Panc1 (cell line): ENCODE measurements around the gene ELOF1. TPM values are rescaled to one million over a fixed set of nuclear protein-coding genes. Genes with fewer than 3 reads are reported as not detected.

ENCODE experiments used
- ATAC-seq: fragments of 200-7000 bp; cut with Tn5 transposase; 2 replicates; pipeline ENCODE4 v1.9.1; 2020; ENCODE audit warnings: mild to moderate bottlenecking, moderate library complexity
- BruUV-seq: library from RNA; stranded (reverse); fragments of 400-500 nt; replicated peaks from 2 replicates; lab custom pipeline; 2021; lab: Mats Ljungman, UMichigan
- CTCF ChIA-PET: fragments of 300-600 bp; sonication (Branson Sonifier 250); formaldehyde crosslinking; loops from one replicate; lab custom pipeline; 2022; ENCODE audit warnings: antibody characterized with exemption; lab: Charles Lee
- POLR2A ChIA-PET: fragments of 300-600 bp; sonication (Branson Sonifier 250); formaldehyde crosslinking; loops from one replicate; lab custom pipeline; 2022; ENCODE audit warnings: antibody characterized with exemption; lab: Charles Lee
- DNase-seq: peaks from one replicate; pipeline ENCODE4 v3.0.0-alpha.2; 2010; ENCODE audit warnings: low read depth, low spot score
- H3K27ac ChIP-seq: 2 replicates; pipeline ENCODE4 v1.5.1; 2011; ENCODE audit warnings: mild to moderate bottlenecking, low read length, inconsistent platforms
- H3K27me3 ChIP-seq: fragments of 200-500 bp; sonication (Bioruptor generic); 2 replicates; pipeline ENCODE4 v1.6.0; 2014; ENCODE audit warnings: low read length, inconsistent platforms; ENCODE audit not compliant: control insufficient read depth, insufficient read depth
- H3K36me3 ChIP-seq: fragments of 200-500 bp; sonication (Bioruptor generic); 2 replicates; pipeline ENCODE4 v1.5.1; 2014; ENCODE audit warnings: inconsistent platforms, mild to moderate bottlenecking, low read length, moderate library complexity; ENCODE audit not compliant: control insufficient read depth, insufficient read depth
- H3K4me1 ChIP-seq: 2 replicates; pipeline ENCODE4 v1.5.1; 2011; ENCODE audit warnings: inconsistent platforms, mild to moderate bottlenecking, low read length, moderate library complexity; ENCODE audit not compliant: control insufficient read depth, insufficient read depth
- H3K4me3 ChIP-seq, 2 experiments: 2 replicates each; pipeline ENCODE4 v1.5.1; 2011 to 2012; ENCODE audit warnings: low read depth in 2 of 2, low read length in 2 of 2, mild to moderate bottlenecking in 2 of 2, inconsistent platforms in 1 of 2, moderate library complexity in 1 of 2
- H3K9me3 ChIP-seq: fragments of 200-500 bp; sonication (Bioruptor generic); 2 replicates; pipeline ENCODE4 v1.5.1; 2014; ENCODE audit warnings: low read depth, mild to moderate bottlenecking, inconsistent platforms, low read length, moderate library complexity; ENCODE audit not compliant: control insufficient read depth, insufficient read depth
- CTCF ChIP-seq: fragments of 450-650 bp; IDR thresholded peaks from 2 replicates; pipeline ENCODE4 v1.5.1; 2017; ENCODE audit warnings: mild to moderate bottlenecking
- POLR2AphosphoS5 ChIP-seq: IDR thresholded peaks from 2 replicates; pipeline ENCODE4 v1.6.1; 2012; ENCODE audit warnings: mild to moderate bottlenecking, low read depth, low read length, moderate library complexity
- REST ChIP-seq, 2 experiments: IDR thresholded peaks; 2 replicates each; pipeline ENCODE4 v1.6.1; 2011 to 2012; ENCODE audit warnings: low read depth in 2 of 2, control low read depth in 1 of 2, low read length in 1 of 2, mild to moderate bottlenecking in 1 of 2, moderate library complexity in 1 of 2; ENCODE audit not compliant: insufficient read depth in 1 of 2
- SIN3A ChIP-seq: IDR thresholded peaks from 2 replicates; pipeline ENCODE4 v1.6.1; 2012; ENCODE audit warnings: low read depth, mild to moderate bottlenecking, low read length, moderate library complexity, borderline replicate concordance; ENCODE audit not compliant: insufficient read depth
- TCF7L2 ChIP-seq: IDR thresholded peaks from 2 replicates; pipeline ENCODE4 v1.6.1; 2011; ENCODE audit warnings: mild to moderate bottlenecking, low read depth, low read length, inconsistent platforms
- in situ Hi-C: cut with HindIII; loops from 2 replicates; pipeline ENCODE4 v1.10.0; 2016; ENCODE audit warnings: low sequenced_read_pairs, low pct_unique_long_range_greater_than_20kb
- intact Hi-C: fragments of 100-400 bp; cut with micrococcal nuclease; formaldehyde crosslinking; loops from one replicate; pipeline ENCODE4 v1.10.0; 2022; ENCODE audit not compliant: unreplicated experiment
- total RNA-seq: library from RNA; stranded (reverse); gene quantifications from one replicate; pipeline ENCODE4 v1.2.1, GENCODE V29; 2021; ENCODE audit not compliant: unreplicated experiment

ELOF1 gene
- total RNA-seq, 1 experiment from 2014 or later, result 62.2 TPM

DNA sequence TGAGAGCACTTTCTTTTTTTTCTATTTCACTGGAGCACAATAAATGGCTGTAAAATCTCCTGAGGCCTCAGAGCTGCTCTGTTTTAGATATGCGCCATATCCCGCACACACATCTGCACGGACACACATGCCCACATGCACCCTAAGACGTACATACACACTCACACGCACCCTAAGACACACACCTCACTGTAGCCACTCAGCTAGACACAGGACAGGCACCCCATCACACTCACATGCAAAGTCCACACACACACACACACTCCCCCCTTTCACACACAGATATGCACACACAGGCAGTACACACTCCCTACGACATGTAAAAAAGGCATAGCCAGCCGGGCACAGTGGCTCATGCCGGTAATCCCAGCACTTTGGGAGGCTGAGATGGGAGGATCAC lies 8.8 kb downstream of the ELOF1 start:
- BruUV-seq, result no TSS peak
- Histone ChIP-seq H3K27ac (no peak overlapping the region), H3K4me3 (no peak overlapping the region), H3K4me1 (no peaks in the 10 kb centered on the region), H3K36me3 (no peaks in the 10 kb centered on the region), H3K27me3 (no peaks in the 10 kb centered on the region), H3K9me3 (no peaks in the 10 kb centered on the region)
- ChIA-PET CTCF (interaction anchor here (1.4 kb wide), 1 partner anchor 14 kb away, joined by 6 read pairs; no protein-coding TSS in a partner anchor), POLR2A (no interaction called here)
- in situ Hi-C loops (loop anchor here (25.0 kb wide), 1 partner anchor 238 kb away; no protein-coding TSS in a partner anchor), intact Hi-C loops (no loop called here)
- no peak for ATAC-seq
- no peak for TF ChIP-seq POLR2AphosphoS5
- TF ChIP-seq SIN3A, result no peak
- no peak for TF ChIP-seq TCF7L2
- TF ChIP-seq REST (IDR thresholded peaks at IDR 0.05; ENCODE audit: insufficient read depth in 1 of 2, low read depth in 2 of 2, low read length in 1 of 2), result no peak
- no peak for TF ChIP-seq CTCF
- no peak for DNase-seq

- in situ Hi-C loops (no loop called here), intact Hi-C loops (no loop called here)
- no peaks in the 10 kb centered on the region for H3K27me3 ChIP-seq
- CTCF ChIA-PET, result interaction anchor here (1.4 kb wide), 1 partner anchor 14 kb away, joined by 6 read pairs; no protein-coding TSS in a partner anchor
- no peaks in the 10 kb centered on the region for H3K36me3 ChIP-seq
- DNase-seq, result no peak
- no peaks in the 10 kb centered on the region for H3K9me3 ChIP-seq
- H3K4me1 ChIP-seq, result no peaks in the 10 kb centered on the region
- POLR2A ChIA-PET, result no interaction called here
- no peak overlapping the region for H3K4me3 ChIP-seq
- ATAC-seq, result no peak
- no peak overlapping the region for H3K27ac ChIP-seq
- TF ChIP-seq TCF7L2 (no peak), POLR2AphosphoS5 (no peak), CTCF (no peak), REST (IDR thresholded peaks at IDR 0.05; ENCODE audit: insufficient read depth in 1 of 2, low read depth in 2 of 2, low read length in 1 of 2) (no peak), SIN3A (no peak)
- BruUV-seq, result no TSS peak
Measured at GRCh38 chr19:11549386-11549953, 9.6 kb downstream of the ELOF1 start.
